ENCODE measurements around the gene CALM1.
"Not testable (repeated sequence)": the region's sequence is repeated elsewhere in the genome, so short reads cannot be mapped to it uniquely, and the experiment has no call there.

Gene CALM1

DNA sequence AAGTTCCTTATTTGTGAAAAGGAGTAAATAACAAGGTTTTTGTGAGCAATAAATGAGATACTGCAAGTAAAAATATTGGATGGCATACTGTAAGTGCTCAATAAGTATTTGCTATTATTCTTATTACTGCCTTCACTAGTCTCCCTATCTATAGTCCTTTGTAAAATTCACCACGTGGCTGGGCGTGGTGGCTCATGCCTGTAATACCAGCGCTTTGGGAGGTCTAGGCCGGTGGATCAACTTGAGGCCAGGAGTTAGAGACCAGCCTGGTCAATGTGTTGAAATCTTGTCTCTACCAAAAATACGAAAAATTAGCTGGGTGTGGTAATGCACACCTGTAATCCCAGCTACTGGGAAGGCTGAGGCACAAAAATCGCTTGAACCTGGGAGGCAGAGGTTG lies 18.6 kb upstream of the CALM1 start:
- no peak overlapping the region for H3K4me3 ChIP-seq (ENCODE audit: low read length)
- no peak for TF ChIP-seq ZNF274 (IDR thresholded peaks at IDR 0.05; ENCODE audit: low read depth, low read length)

DNA sequence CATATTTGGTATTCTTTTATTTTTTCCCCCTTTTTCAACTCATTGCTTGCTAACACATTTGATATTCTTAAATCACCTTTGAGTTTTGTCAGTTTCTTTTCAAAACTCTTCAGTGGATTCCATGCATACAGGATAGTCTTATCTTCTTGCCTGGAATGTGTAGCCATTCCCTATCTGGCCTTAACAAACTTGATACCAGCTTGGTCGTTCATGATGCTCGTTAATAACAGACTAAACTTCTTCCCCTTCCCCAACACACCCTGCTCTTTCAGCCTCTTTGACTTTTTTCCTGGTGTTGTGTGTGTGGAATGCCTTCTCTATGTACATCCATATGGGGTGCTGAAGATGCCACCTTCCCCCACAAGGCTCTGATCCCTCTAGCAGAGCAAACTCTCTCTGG lies 17.7 kb upstream of the CALM1 start:
- no peak overlapping the region for H3K4me3 ChIP-seq (ENCODE audit: low read length)
- TF ChIP-seq ZNF274 (IDR thresholded peaks at IDR 0.05; ENCODE audit: low read depth, low read length), result no peak

DNA sequence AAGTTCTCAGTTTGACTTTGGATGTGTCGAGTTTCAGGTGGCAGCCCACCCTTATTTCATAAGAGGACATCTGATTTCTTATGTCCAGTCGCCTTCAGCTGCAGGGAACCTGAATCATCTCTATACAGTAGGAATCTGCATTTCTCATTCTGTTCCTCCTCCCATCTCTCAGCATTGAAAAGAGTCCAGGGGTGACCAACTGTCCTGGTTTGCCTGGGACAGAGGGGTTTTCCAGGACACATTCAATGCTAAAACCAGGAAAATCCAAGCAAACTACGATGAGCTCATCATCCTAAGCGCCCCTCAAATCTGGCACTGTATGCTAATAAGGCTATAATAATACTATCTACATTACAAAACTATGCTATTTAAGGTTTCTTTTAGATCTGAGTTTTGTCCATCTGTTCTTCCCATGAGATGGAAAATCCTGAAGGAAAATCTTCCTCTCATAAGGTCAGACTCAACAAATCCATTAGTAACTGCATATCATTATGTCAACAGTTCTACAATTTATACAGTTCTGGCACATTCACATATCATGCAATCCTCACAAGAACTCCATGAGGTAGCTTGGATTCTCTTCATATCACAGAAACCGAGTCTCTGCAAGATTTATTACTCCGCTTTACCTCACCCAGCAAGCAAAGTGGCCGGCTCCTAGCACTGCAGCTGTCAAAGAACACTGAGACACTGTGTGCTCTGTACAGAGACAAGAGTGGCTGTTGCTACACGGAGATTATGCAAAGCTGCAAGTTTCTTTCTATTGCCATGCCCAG lies 15.6 kb upstream of the CALM1 start:
- no peak for TF ChIP-seq ZNF274 (IDR thresholded peaks at IDR 0.05; ENCODE audit: low read depth, low read length)
- no peak overlapping the region for H3K4me3 ChIP-seq (ENCODE audit: low read length)

DNA sequence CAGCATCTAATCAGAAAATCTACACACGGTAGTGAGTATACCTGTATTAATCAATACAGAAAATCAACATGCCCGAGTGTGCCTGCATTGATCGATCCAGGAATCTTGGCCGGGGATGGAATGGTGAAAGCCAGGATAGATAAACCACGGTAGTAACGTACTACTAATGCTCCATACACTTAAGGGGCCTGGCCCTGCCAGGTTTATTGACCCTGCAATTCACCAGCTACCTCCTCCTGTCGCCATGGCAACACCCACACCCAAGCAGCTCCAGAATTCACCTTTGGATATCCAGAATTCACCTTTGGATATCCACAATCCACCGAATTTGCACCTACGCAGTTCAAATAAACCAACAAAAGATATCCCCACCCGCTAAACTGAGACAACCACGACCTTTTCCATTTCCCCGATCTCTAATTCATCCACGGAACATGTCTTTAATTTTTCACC lies 14.8 kb upstream of the CALM1 start:
- no peak for TF ChIP-seq ZNF274 (IDR thresholded peaks at IDR 0.05; ENCODE audit: low read depth, low read length)
- H3K4me3 ChIP-seq (ENCODE audit: low read length), result peak overlapping the region; percentile 66

DNA sequence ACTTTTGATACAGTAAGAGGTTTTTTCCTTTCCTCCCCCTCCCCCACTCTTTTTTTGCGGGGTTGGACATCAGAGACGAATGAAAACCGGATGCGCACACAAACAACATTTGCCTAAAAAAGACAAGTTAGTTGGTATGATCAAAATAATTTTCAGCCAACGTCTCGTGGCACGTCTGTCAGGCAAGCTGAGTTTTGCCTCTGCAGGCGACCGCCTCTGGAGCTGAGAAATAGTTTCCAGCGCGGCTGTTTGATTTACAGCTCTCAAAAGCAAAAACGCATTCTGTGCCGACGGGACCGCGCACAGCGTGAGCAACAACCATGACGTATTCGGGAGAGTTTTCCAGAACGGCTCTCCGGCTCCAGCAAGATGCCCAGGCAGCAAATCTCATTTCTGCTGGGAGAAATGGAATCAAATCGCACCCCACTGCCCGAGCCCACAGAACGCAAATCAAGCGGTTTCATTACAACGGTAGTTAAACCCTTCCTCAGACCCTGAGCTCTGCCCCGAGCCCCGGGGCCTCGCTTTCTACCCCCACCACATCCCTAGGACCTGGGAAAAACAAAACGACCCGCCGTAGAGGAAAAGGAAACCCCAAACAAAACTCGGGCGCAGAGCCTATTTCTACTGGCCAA lies 14.2 kb upstream of the CALM1 start:
- TF ChIP-seq ZNF274 (IDR thresholded peaks at IDR 0.05; ENCODE audit: low read depth, low read length), result no peak

DNA sequence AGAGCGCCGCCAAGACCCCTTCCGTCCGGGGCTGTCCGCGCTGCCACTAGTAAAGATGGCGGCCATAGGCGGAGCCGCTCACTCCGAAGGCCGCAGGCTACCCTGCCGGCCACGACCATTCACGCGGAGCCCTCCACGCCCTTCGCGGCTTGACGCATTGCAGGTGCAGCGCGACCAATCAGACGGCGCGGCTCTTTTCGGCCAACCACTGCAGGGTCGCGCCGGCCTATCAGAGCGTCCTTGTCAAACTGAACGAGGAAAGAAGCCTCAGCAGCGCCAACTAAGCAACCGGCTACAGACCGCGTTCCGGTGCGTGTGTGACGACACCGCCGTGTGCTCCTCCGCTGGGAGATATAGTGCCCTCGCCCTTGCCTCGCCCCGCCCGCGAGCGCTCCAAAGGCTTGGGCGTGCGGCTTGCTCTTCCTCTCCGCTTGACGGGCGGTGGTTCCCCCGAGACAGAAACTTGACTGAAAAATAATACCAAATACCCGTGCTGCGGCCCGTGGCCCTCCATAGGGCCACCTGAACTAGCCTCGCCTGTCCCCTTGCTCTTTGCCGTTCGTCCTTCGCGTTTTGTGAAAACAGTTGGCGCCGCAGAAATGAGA lies 13.6 kb upstream of the CALM1 start:
- TF ChIP-seq ZNF274 (IDR thresholded peaks at IDR 0.05; ENCODE audit: low read depth, low read length), result no peak
- peak overlapping the region; percentile 66; the same call in 1 of the 2 replicates for H3K4me3 ChIP-seq (ENCODE audit: low read length)

More for the DNA sequence above, 14.2 kb upstream of the CALM1 start:
- H3K4me3 ChIP-seq (ENCODE audit: low read length), result peak overlapping the region; percentile 66

DNA sequence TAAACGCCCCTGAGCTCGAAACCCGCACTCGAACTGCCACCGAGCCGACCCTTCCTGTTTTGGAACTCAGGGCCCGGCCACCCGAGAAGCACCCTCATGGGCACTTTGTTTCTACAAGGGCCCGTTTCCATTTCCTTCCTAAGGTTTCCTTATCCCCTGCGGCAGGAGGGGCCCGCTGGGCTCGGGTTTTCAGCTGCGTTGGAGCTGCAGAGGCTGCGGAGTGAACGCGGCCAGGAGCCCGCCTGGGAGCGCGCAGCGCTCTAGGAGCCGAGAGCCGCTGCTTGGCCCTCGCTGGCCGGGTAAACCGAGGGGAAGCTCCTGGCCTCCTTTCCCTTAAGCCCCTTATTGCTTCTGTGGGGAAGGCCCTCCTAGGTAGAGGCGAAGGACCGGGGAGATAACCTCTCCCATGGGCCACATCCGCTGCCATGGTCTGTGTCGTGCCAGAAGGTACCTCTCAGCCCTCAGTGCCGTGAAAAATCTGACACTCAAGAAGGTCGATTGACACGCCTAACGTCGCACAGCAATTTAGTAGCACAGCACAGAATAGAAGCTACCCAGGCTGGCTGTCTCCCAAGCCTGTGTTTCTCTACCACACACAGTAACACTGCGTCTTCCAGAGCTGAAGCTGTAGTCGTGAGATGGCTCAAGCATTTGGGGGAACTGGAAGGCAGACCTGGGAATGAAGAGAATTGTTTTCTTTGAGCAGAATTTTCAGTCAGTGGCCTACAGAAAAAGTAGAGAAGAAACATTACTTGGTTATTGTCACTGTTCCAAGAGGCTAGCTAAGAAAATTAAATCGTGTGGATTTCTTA lies 12.9 kb upstream of the CALM1 start:
- H3K4me3 ChIP-seq (ENCODE audit: low read length), result peak overlapping the region; percentile 55; the same call in 1 of the 2 replicates
- TF ChIP-seq ZNF274 (IDR thresholded peaks at IDR 0.05; ENCODE audit: low read depth, low read length), result no peak

DNA sequence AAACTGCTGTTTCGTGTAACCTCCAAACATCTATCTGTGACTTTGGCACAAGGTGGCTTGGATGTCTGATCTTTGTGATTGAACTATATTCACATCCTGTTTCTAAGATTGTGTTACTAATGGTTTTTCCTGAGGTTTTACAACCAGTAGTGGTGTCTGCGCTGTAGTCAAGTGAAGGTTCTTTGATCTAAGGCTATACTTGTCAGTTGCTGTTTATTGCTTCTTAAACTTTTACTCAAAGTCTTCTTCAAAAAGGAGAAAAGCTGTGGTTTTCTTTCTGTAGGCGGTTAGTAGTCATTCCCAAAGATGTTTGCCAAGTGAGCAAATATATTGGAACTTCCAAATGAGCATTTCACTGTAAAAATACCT lies 12.3 kb upstream of the CALM1 start:
- no peak for TF ChIP-seq ZNF274 (IDR thresholded peaks at IDR 0.05; ENCODE audit: low read depth, low read length)
- no peak overlapping the region for H3K4me3 ChIP-seq (ENCODE audit: low read length)

DNA sequence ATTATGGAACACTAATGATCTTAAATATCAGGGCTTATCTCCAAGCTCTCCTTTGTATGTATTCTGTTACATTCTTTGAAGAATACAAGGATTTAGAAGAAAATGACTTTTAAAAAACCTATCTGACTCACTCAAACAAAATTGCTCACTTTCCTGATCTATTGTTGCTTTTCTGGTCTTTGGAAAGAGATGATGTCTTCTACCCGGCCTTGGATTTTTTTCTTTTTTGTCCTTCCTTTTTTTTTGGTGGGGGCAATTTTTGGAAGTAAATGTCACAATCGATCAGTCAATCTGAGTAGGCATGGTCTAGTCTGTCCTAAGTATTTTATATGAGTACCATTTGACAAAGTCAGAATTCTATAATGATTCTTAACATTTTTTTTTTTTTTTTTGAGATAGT lies 10.5 kb upstream of the CALM1 start:
- no peak overlapping the region for H3K4me3 ChIP-seq (ENCODE audit: low read length)
- TF ChIP-seq ZNF274 (IDR thresholded peaks at IDR 0.05; ENCODE audit: low read depth, low read length), result no peak

DNA sequence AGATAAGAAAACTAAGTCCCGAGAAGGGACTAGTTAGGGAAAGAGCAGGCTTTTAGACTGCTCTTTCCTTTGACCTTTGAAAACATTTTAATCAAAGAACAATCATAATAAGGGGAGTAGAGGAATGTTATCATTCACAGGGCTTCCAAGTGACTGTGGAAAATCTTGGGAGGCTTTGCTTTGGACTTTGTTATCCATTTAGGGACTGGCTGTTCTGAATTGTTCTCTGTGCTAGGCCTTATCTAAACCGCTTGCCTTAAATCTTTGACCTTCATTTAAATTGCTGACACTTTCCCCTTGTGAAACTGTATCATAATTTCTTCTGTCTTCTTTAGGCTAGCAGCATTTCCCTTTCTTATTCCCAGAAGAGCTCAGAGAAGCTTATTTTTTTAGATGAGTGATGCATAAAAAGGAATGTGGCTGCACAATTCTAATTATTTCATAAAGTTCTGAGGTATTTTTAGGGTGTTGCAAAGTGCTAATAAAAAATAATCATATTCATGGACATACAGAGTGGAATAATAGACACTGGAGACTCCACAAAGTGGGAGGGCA lies 9.5 kb upstream of the CALM1 start:
- TF ChIP-seq ZNF274 (IDR thresholded peaks at IDR 0.05; ENCODE audit: low read depth, low read length), result no peak
- H3K4me3 ChIP-seq (ENCODE audit: low read length), result no peak overlapping the region

DNA sequence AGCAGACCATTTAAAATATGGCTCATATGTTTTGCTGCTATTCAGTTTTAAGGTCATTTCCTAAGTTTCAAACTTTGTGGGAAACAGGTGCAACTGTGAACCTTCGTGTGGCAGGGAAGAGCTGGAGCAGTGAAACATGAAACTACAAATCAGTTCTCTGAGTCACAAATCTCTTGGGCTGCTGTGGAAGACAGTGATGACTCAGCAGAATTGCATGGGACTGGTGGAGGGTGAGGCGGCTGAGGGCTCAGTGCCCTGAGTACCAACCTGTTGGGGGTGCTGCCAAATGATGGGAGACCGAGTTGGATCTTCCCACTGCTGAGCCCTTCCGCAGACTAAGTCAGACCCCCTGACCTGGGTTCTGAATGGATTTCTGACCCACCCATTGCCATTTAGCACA lies 8.4 kb upstream of the CALM1 start:
- H3K4me3 ChIP-seq (ENCODE audit: low read length), result no peak overlapping the region
- TF ChIP-seq ZNF274 (IDR thresholded peaks at IDR 0.05; ENCODE audit: low read depth, low read length), result no peak

DNA sequence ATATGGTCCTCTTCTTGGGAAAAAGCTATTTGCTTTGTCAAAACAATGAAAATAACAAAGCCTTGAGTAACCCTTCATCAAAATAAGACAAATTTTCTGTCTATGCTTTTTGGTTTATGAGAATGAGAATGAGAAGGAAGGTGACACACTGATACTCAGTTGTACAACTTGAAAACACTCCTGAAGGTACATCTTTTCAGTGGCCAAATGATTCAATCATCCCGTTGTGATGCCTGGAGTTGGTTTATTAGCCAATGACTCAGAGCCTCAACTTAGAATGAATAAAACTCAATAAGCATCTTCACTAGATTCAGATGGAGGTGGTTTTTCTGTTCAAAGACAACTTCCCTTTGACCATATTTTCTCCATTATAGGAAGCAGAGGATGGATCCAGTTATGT lies 7.8 kb upstream of the CALM1 start:
- H3K4me3 ChIP-seq (ENCODE audit: low read length), result no peak overlapping the region
- TF ChIP-seq ZNF274 (IDR thresholded peaks at IDR 0.05; ENCODE audit: low read depth, low read length), result no peak

DNA sequence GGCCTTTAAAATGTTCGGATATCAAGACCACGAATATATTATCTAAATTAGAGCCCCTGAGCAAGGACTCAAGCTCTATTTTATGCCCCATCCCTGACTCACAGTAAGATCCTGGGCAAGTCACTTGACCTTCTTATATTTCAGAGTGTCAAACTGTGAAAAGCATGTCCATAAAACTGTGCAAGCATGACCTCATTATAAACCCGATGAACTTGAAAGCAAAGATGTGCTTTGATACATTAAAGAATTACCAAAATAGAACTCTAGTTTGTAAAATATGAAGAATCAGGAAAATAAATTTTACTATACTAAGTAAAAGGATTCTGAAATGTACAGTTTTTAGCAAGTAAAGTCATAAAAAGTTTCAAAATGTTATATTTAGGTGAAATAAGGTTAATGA lies 2.9 kb upstream of the CALM1 start:
- no peak for TF ChIP-seq ZNF274 (IDR thresholded peaks at IDR 0.05; ENCODE audit: low read depth, low read length)
- H3K4me3 ChIP-seq (ENCODE audit: low read length), result no peak overlapping the region

DNA sequence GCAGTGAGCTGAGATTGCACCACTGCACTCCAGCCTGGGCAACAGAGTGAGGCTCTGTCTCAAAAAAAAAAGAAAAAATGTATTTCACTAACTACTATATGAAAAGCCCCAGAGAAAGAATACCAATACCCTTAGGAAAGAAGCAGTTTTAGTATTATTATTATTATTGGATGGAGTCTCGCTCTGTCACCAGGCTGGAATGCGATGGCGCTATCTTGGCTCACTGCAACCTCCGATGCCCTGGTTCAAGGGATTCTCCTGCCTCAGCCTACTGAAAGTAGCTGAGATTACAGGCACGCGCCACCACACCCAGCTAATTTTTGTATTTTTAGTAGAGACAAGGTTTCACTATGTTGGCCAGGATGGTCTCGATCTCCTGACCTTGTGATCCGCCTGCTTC lies 2.0 kb upstream of the CALM1 start:
- not testable (repeated sequence) for H3K4me3 ChIP-seq (ENCODE audit: low read length)
